ENCODE measurements around the gene TTLL1.

Gene TTLL1

DNA sequence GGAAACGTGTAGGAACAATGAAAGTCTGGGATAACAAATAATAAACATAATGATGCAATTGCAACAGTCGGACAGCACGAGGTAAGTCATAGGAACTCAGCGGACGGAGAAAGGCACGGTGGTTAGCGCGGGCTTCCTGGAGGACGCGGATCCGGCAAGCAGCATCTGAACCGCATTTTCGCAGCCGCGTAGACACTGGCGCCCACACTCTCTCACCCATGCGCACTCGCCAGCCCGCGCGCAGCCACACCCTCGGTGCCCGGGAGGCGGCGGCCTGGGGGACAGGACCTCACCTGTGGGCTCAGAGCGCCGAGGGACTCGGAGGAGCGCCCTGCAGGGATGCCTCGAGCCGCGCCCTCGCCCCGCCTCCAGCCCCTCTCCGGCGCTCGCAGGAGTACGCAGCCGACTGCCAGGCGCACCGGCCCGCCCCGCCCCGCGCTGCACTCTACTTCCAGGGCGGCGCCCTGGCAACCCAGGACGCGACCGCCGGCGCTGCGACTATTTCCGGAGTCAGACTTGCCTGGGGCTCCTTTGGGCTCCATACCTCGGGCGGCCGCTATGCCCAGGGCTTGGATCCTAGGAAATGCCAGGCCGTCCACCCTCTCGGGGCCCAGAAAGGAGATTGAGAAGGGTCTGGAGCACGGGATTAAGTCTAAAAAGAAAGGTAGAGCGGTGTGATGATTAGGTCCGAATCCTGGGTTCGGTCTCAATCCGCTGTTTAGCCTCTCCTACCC, at the start of gene TTLL1:
TTLL1 (minus strand) TSS at position 408 of the 734 bp plus-strand sequence. CDS start 13,805 bp downstream, outside the sequence.
- DNase-seq (ENCODE audit: low read depth), result peak; percentile 63

DNA sequence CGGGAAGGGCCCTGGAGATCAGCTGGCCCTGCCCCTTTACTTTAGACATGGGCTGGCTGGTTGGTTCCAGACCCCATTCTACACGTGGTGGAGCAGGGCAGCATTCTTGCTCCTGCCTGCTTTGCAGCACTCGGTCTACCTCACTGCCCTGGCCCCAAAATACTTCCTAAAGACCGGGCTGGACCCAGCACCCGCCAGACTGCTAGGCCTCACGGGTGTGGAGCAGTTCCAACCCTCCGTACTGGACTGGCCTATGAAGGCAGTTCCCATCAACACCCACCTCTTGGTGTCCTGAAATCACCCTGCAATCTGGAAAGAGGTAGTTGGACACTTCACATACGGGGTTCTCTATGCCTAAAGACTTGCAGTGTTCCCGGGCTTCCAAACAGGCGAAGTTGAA, 47.6 kb upstream of the TTLL1 start:
- no peak for DNase-seq (ENCODE audit: low read depth)

GRCh38 chr22:43136255-43136654, 47.1 kb upstream of the TTLL1 start:
- DNase-seq (ENCODE audit: low read depth), result no peak

- DNase-seq (ENCODE audit: low read depth), result no peak
These were observed 46.4 kb upstream of the TTLL1 start for GRCh38 chr22:43135565-43135964.

GRCh38 chr22:43134553-43134952, 45.4 kb upstream of the TTLL1 start:
- no peak for DNase-seq (ENCODE audit: low read depth)

DNA sequence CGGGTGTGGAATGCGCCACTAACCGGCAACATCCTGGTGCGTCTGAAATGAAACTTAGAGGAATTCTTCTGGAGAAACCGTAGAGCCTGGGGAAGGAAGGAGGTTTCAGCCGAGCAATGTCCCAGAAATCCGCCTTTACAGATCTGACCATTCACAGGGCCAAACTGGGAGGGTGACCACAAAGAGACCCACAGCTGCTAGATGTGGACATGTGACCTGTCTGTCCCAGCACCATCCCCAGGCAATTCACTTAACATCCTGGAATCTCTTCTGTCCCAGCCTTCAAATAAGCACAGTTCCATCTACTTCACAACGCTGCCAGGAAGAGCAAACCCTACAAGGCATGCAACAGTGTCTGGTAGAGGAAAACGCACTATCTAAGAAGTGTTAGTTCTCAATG, 44.2 kb upstream of the TTLL1 start:
- no peak for DNase-seq (ENCODE audit: low read depth)

GRCh38 chr22:43131773-43132501, 42.7 kb upstream of the TTLL1 start:
- DNase-seq (ENCODE audit: low read depth), result no peak

- no peak for DNase-seq (ENCODE audit: low read depth)
These were observed 40.5 kb upstream of the TTLL1 start for GRCh38 chr22:43129426-43130425.

DNA sequence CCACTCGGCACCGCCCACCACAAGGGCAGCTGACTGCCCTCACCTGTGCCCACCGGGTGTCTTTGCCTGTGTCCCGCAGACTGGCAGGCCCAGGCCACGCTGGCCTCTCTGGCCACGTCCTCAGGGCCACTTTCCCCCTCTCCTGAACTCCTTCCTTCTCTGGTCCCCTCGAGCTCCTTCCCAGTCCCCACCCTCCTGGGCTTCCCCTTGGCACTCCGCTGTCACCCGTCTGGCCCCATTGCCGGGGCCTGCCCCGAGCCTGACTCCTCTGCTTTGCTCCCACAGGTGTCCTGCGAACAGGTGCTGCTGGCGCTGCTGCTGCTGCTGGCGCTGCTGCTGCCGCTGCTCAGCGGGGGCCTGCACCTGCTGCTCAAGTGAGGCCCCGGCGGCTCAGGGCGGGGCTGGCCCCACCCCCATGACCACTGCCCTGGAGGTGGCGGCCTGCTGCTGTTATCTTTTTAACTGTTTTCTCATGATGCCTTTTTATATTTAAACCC, 39.8 kb upstream of the TTLL1 start:
- DNase-seq (ENCODE audit: low read depth), result no peak

DNA sequence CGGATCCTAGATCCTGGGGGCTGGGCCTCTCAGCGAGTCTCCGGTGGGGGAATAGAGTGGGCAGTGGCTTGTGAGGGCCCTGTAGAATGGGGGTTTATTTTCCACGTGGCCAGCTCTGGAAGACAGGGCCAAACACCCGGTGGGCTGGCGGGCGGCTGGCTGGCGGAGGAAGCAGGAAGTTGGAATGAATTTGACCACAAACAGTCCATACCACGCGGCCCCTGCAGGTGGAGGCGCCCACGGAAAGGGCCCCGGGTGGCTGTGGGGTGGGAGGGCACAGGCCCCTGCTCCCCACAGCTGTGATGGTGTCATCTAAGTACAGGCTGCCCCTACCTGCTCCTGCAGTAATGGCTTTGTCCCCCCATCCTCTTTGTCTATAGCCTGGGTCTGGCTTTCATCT, 38.9 kb upstream of the TTLL1 start:
- no peak for DNase-seq (ENCODE audit: low read depth)

DNA sequence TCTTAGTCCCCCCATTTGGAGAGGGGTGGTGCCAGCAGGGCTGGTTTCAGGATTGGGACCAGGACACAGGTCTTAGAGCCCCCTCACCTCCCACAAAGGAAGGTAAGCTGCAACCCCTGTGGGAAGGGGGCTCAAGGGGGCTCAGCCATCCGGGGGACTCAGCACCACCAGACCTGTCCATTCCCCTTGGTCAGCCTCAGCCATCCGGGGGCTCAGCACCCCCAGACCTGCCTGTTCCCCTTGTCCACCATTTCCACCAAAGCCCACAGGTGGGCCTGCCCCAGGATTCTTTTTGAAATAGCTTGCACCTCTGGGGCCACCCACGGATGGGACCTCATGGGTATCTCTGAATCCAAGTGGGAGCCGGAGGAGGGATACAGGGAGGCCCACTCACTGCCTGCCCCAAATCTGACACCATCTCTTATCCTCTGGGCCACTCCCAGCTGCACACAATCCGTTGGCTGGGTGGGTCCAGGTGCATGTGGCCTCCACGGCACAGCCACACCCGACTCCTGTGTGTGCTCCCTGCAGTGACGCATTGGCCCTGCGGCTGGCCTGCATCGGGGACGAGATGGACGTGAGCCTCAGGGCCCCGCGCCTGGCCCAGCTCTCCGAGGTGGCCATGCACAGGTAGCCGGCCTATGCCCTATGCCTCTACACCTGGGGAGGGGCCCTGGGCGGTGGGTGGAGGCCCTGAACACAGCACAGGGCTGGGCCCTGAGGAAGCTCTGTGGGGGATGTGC, 38.1 kb upstream of the TTLL1 start:
- DNase-seq (ENCODE audit: low read depth), result no peak

DNA sequence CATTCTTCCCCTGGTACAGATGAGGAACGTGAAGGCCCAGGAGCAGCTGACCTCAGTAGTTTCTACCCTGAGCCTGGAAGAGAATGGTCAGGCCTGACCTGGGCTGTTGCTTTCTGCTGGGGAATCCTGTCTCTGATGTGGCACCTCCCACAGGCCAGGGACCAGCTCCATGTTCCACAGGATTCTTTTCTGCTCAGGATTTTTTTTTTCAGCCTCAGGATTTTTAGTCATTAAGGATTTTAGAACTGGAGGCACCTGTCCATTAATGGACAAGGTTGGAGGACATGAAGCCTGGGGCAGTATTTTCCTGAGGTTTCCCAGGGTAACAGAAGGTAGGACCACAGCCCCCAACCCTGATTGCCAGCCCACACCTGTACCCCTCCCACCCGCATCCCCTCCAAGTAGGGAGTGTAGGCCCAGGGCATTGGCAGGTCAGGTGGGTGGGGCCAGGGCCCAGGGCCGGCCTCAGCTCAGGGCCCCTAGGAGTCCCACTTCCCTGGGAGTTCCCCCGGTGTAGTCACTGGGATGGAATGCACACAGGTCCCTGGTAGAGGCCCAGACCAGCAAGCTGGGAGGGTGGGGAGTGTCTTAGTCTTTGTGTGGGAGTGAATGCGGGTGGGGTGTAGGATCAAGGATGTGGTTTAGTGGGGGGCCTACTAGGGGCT, 37.4 kb upstream of the TTLL1 start:
- DNase-seq (ENCODE audit: low read depth), result peak; percentile 44

GRCh38 chr22:43118953-43119458, 29.8 kb upstream of the TTLL1 start:
- DNase-seq (ENCODE audit: low read depth), result no peak

DNA sequence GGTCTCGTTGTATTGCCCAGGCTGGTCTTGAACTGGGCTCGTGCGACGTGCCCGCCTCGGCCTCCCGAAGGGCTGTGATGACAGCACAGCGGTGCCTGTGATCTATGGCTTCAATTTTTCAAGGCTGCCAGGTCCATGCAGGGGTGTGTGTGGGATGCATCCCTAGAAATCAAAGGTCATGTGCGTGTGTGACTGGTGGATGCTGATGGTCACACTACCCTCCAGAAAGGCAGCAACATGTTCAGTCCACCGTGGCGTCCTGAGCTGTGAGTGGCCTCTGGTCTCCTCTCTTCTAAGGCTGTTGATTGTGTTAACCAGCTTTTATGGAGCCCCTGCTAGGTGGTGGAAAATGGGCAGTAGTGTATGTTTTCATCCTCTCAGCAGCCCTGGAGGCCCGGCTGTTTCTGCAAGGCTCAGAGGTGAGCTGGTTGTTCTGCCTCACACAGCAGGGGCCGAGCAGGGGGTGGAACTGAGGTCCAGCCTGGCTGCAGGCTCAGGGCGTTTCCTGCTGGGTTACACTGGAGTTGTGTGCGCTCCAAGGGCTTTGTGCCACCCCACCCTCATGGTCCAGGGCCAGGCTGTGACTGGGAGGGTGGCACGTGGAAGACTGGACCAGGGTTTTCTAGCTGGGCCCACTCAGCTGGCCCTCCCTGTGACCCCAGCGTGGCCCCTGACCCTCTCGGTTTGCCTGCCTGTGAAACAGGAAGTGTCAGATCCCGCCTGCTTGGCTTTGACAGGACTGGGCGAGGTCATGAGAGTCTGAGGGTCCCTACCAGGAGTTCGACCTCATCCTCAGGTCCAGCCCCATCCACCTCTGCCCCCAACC, 29.0 kb upstream of the TTLL1 start:
- DNase-seq (ENCODE audit: low read depth), result no peak

GRCh38 chr22:43116932-43117331, 27.7 kb upstream of the TTLL1 start:
- DNase-seq (ENCODE audit: low read depth), result no peak

GRCh38 chr22:43114958-43115357, 25.8 kb upstream of the TTLL1 start:
- no peak for DNase-seq (ENCODE audit: low read depth)

- DNase-seq (ENCODE audit: low read depth), result no peak
These were observed 24.5 kb upstream of the TTLL1 start for GRCh38 chr22:43113526-43114251.

DNA sequence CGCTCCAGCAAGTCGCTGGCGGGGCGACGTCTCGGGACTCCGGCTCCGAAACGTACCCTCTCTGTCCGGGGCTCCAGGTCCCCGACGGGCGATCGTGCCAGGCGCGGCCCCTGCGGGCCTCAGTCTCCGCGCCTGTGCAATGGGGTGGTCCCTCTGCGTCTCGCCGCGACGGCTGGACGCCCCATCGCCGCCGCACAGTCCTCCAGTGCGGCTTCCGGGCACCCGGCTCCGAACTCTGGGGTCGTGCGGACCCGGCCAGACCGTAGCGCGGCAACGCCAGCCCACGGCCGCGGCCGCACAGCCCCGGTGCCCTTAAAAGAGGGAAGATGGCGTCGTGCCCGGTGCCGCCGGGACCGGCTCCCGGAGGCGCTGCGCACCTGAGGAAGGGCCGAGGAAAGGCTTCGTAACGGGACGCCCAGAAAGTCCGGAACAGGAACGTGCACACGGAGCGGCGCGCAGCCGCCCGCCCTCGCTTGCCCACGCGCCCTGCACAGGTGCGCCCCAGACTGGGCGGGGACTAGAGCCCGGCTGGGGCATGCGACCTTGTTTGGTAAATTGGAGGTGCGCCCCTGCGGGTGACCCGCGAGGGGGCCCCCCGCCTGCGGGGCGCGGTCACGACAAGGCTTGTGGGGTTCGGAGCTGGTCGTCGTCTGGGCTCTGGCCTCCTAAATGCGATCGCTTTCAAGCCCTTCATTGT, 21.9 kb upstream of the TTLL1 start:
- DNase-seq (ENCODE audit: low read depth), result no peak
